Osteocyte (in vitro differentiated cells): ENCODE results near the gene GRB14. TPM values are rescaled to one million over a fixed set of nuclear protein-coding genes. Genes with fewer than 3 reads are reported as not detected.
A peak's percentile ranks its signal among the peaks of the same experiment; 100 is the strongest.

ENCODE experiments used
- DNase-seq: peaks from one replicate; pipeline ENCODE4 v3.0.0; 2021; ENCODE audit warnings: mixed read lengths; ENCODE audit not compliant: unreplicated experiment; ENCODE audit errors: extremely low spot score
- H3K27ac Mint-ChIP-seq: one replicate; pipeline ENCODE4 v1.8.0; 2021; ENCODE audit warnings: mild to moderate bottlenecking, mixed read lengths; ENCODE audit not compliant: unreplicated experiment
- H3K27me3 Mint-ChIP-seq: one replicate; pipeline ENCODE4 v1.8.0; 2021; ENCODE audit warnings: mixed read lengths; ENCODE audit not compliant: unreplicated experiment
- H3K36me3 Mint-ChIP-seq: one replicate; pipeline ENCODE4 v1.8.0; 2021; ENCODE audit warnings: mixed read lengths; ENCODE audit not compliant: unreplicated experiment
- H3K4me1 Mint-ChIP-seq: one replicate; pipeline ENCODE4 v1.8.0; 2021; ENCODE audit warnings: mixed read lengths; ENCODE audit not compliant: unreplicated experiment
- H3K4me3 Mint-ChIP-seq: one replicate; pipeline ENCODE4 v1.8.0; 2021; ENCODE audit warnings: mild to moderate bottlenecking, moderate library complexity, mixed read lengths; ENCODE audit not compliant: unreplicated experiment
- H3K9me3 Mint-ChIP-seq: one replicate; pipeline ENCODE4 v1.8.0; 2021; ENCODE audit warnings: mixed read lengths; ENCODE audit not compliant: unreplicated experiment
- total RNA-seq: library from RNA; stranded (reverse); gene quantifications from 2 replicates; pipeline ENCODE4 v1.2.1, GENCODE V29; 2021
- TF ChIP-seq, protein P1 (sequence below): fragments of 200-600 bp; sonication (generic); IDR thresholded peaks from 2 replicates; pipeline ENCODE4 v1.5.0; 2021; ENCODE audit warnings: antibody characterized with exemption, mild to moderate bottlenecking, moderate library complexity

Gene GRB14
- total RNA-seq, 1 donor from 2014 or later: 0.83 TPM

DNA sequence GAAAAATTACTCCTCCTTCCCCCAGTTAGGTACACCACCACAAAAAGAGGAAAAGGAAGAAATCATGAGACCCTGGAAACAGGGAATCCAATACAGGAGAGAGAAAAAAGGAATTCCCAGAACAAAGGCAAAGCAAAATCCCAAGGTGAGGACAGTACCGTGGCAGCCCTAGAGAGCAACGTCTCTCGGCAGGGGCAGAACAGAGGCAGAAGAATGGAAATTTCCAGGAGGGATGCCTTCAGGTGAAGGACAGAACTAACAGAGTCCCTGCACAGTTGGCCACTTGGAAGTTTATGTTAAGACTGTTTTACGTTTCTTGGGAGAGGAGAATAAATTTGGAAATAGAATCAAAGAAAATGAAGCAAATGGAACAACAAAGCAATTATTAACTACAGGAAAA is 27.7 kb downstream of the GRB14 start:
- Mint-ChIP-seq H3K36me3 (no peaks in the 10 kb centered on the region), H3K27me3 (no peaks in the 10 kb centered on the region), H3K4me1 (no peaks in the 10 kb centered on the region), H3K27ac (no peak overlapping the region), H3K9me3 (peaks cover 5% of the 10 kb centered on the region), H3K4me3 (no peak overlapping the region)
- TF ChIP-seq, protein P1, sequence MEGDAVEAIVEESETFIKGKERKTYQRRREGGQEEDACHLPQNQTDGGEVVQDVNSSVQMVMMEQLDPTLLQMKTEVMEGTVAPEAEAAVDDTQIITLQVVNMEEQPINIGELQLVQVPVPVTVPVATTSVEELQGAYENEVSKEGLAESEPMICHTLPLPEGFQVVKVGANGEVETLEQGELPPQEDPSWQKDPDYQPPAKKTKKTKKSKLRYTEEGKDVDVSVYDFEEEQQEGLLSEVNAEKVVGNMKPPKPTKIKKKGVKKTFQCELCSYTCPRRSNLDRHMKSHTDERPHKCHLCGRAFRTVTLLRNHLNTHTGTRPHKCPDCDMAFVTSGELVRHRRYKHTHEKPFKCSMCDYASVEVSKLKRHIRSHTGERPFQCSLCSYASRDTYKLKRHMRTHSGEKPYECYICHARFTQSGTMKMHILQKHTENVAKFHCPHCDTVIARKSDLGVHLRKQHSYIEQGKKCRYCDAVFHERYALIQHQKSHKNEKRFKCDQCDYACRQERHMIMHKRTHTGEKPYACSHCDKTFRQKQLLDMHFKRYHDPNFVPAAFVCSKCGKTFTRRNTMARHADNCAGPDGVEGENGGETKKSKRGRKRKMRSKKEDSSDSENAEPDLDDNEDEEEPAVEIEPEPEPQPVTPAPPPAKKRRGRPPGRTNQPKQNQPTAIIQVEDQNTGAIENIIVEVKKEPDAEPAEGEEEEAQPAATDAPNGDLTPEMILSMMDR: no peak
- no peak for DNase-seq

DNA sequence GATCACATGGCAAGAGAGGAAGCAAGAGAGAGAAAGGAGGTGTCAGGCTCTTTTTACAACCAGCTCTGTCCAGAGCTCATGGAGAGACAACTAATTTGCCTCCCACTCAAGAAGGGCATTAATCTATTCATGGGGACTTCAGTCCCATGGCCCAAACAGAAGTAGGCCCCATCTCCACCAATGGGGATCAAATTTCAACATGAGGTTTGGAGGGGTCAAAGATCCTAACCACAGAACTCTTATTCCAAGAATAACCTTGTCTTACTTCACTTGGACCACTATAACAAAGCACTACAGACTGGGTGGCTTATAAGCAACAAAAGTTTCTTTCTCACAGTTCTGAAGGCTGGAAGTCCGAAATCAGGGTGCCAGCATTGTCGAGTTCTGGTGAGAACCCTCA is 31.8 kb downstream of the GRB14 start:
- H3K9me3 Mint-ChIP-seq: peaks cover 5% of the 10 kb centered on the region
- no peak overlapping the region for H3K4me3 Mint-ChIP-seq
- TF ChIP-seq, protein P1: no peak
- no peak overlapping the region for H3K27ac Mint-ChIP-seq
- H3K36me3 Mint-ChIP-seq: no peaks in the 10 kb centered on the region
- no peak for DNase-seq
- no peaks in the 10 kb centered on the region for H3K27me3 Mint-ChIP-seq
- no peaks in the 10 kb centered on the region for H3K4me1 Mint-ChIP-seq

DNA sequence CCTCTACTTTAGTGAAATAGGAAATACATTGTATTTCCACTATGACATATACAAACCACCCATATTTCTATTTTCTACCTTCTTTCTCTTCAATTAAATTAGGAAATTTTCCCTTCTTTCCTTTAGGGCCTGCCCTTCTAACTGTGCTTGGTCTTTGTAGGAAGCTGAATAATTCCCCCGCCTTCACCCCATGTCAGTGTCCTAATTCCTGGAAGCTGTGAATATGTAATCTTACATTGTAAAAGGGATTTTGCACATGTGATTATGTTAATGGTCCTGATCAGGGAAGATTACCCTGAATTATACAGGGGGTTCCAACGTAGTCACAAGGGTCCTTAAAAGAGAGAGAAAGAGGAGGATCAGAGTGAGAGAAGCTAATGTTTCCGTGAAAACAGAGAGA is 40.2 kb downstream of the GRB14 start:
- TF ChIP-seq, protein P1: no peak
- Mint-ChIP-seq H3K9me3 (no peaks in the 10 kb centered on the region), H3K4me3 (no peak overlapping the region), H3K36me3 (no peaks in the 10 kb centered on the region), H3K27me3 (no peaks in the 10 kb centered on the region), H3K27ac (no peak overlapping the region), H3K4me1 (no peaks in the 10 kb centered on the region)
- no peak for DNase-seq

DNA sequence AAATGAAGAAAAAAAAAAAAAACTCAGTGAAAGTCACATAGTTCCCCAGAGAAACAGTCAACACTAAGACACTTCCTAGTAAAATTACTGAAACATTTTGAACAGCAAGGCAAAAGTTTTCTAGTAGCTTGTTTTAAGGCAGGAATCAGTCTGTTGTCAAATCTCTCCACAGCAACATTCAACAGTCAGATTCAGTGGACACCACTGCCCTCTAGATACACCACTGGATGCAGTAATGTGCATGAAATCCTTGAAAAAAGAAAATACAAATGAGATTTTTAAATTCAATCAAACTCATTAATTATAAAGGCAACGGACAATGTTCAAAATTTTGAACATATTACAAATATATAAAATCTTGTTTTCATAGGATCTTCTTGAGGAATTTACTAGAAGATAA is 46.4 kb downstream of the GRB14 start:
- Mint-ChIP-seq H3K27ac (no peak overlapping the region), H3K9me3 (no peaks in the 10 kb centered on the region), H3K27me3 (no peaks in the 10 kb centered on the region), H3K36me3 (no peaks in the 10 kb centered on the region), H3K4me3 (no peak overlapping the region), H3K4me1 (no peaks in the 10 kb centered on the region)
- DNase-seq: no peak
- TF ChIP-seq, protein P1: peak; percentile 29

DNA sequence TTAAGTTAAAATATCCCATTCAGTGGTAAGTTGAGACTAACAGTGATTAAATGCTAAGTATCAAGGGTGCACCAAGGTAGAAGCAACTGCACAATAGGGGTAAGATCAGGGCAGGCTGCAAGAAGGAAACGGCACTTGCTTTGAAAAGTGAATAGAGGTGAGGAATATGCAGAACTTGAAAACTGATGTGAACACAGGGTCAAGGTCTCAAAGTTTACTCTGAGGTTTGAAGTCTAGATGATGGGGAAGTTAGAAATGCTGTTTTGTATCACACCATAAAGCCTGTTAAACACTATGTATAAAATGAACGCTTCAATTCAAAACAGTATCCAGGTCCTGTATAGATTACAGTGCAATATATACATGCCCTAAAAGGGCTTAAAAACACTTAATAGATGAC is 50.8 kb downstream of the GRB14 start:
- H3K9me3 Mint-ChIP-seq: no peaks in the 10 kb centered on the region
- H3K27ac Mint-ChIP-seq: no peak overlapping the region
- H3K4me1 Mint-ChIP-seq: peaks cover 9% of the 10 kb centered on the region
- H3K36me3 Mint-ChIP-seq: no peaks in the 10 kb centered on the region
- no peak for DNase-seq
- no peaks in the 10 kb centered on the region for H3K27me3 Mint-ChIP-seq
- TF ChIP-seq, protein P1: no peak
- no peak overlapping the region for H3K4me3 Mint-ChIP-seq
